Transverse colon (tissue), 4 donors: ENCODE measurements around the gene PDE9A. TPM values are rescaled to one million over a fixed set of nuclear protein-coding genes. Genes with fewer than 3 reads are reported as not detected.
A peak's percentile ranks its signal among the peaks of the same experiment; 100 is the strongest.

Experiments
- DNase-seq: peaks from one replicate; pipeline ENCODE4 v3.0.0-alpha.2; 2019
- H3K27ac ChIP-seq, 4 donors: fragments of 200-600 bp; sonication (generic); 2 replicates each; pipeline ENCODE4 v1.5.1; 2016 to 2018; ENCODE audit warnings: inconsistent platforms in 4 of 4
- H3K27me3 ChIP-seq: fragments of 200-600 bp; sonication (generic); 2 replicates; pipeline ENCODE4 v1.5.1; 2017; ENCODE audit warnings: inconsistent platforms
- H3K36me3 ChIP-seq, 4 donors: fragments of 200-600 bp; sonication (generic); 2 replicates each; pipeline ENCODE4 v1.5.1; 2017 to 2019; ENCODE audit warnings: inconsistent platforms in 4 of 4
- H3K4me1 ChIP-seq, 4 donors: fragments of 200-600 bp; sonication (generic); 2 replicates each; pipeline ENCODE4 v1.5.1; 2017 to 2020; ENCODE audit warnings: inconsistent platforms in 4 of 4
- H3K4me3 ChIP-seq, 4 donors: fragments of 200-600 bp; sonication (generic); 1 replicate in 1 of 4; 2 replicates in 3 of 4; pipeline versions ENCODE4 v1.5.1 to v1.6.1; 2017 to 2019; ENCODE audit warnings: inconsistent platforms in 4 of 4
- H3K9me3 ChIP-seq, 2 donors: fragments of 200-600 bp; sonication (generic); 2 replicates each; pipeline ENCODE4 v1.5.1; 2017 to 2019; ENCODE audit warnings: inconsistent platforms in 2 of 2
- CTCF ChIP-seq, 5 experiments: fragments of 200-600 bp in 3 of 5; fragments of 450-650 bp in 2 of 5; sonication (generic) in 3 of 5; IDR thresholded peaks; 1 replicate in 2 of 5; 2 replicates in 3 of 5; pipeline ENCODE4 v1.5.1; 2016 to 2017; ENCODE audit warnings: antibody characterized with exemption in 5 of 5, inconsistent platforms in 3 of 5, mild to moderate bottlenecking in 2 of 5, moderate library complexity in 1 of 5
- EP300 ChIP-seq: sonication (generic); formaldehyde crosslinking; IDR thresholded peaks from one replicate; pipeline ENCODE4 v1.6.1; 2017; ENCODE audit warnings: antibody characterized with exemption, low read depth
- POLR2A ChIP-seq: fragments of 450-650 bp; IDR thresholded peaks from one replicate; pipeline ENCODE4 v1.6.1; 2016; ENCODE audit warnings: antibody characterized with exemption, mild to moderate bottlenecking, moderate library complexity
- POLR2AphosphoS5 ChIP-seq, 3 donors: sonication (generic); formaldehyde crosslinking; IDR thresholded peaks; one replicate each; pipeline ENCODE4 v1.6.1; 2016; ENCODE audit warnings: antibody characterized with exemption in 3 of 3
- WGBS, 2 donors: methylation state at CpG; one replicate each; pipeline ENCODE4 v1.1.5; 2018; ENCODE audit warnings: low coverage in 1 of 2; 5-methylcytosine and 5-hydroxymethylcytosine counted together
- in situ Hi-C, 4 donors: fragments of 200-750 bp; cut with MboI; loops; one replicate each; pipeline versions ENCODE4 v1.15.0 to v1.15.1; 2017; ENCODE audit warnings: low sequenced_read_pairs in 3 of 4, low pct_ligation_motif_present in 1 of 4, low pct_unique_long_range_greater_than_20kb in 1 of 4
- intact Hi-C: fragments of 100-400 bp; cut with DNase I; formaldehyde crosslinking; loops from one replicate; pipeline ENCODE4 v1.15.1; 2023; ENCODE audit warnings: low total_unique reads
- total RNA-seq, 4 donors: library from RNA; depleted of rRNA; stranded (reverse); fragments of >200 nt; gene quantifications; one replicate each; pipeline ENCODE4 v1.1.0, GENCODE V29; 2016

Gene PDE9A
- total RNA-seq, 4 donors from 2014 or later: 65.7 to 673 (median 364) TPM

GRCh38 chr21:42666023-42666747 lies 12.8 kb downstream of the PDE9A start:
- no peaks in the 10 kb centered on the region for H3K27me3 ChIP-seq
- H3K4me1 ChIP-seq: peaks cover 0 to 41% (median 25%) of the 10 kb centered on the region in 4 donors
- H3K4me3 ChIP-seq: no peak overlapping the region
- intact Hi-C loops (no loop called here), in situ Hi-C loops (no loop called here)
- DNase-seq: peak; percentile 33
- peak overlapping the region in 3 of 4 donors; percentile 63 to 77 (median 64) for H3K27ac ChIP-seq
- TF ChIP-seq CTCF (IDR thresholded peaks at IDR 0.05): no peak
- no peak for TF ChIP-seq POLR2A
- no peak for TF ChIP-seq POLR2AphosphoS5 (IDR thresholded peaks at IDR 0.05)
- TF ChIP-seq EP300: no peak
- H3K36me3 ChIP-seq: no peaks in the 10 kb centered on the region
- H3K9me3 ChIP-seq: no peaks in the 10 kb centered on the region
- 68 to 73% methylated on average over 3 to 19 of the region's 30 CpGs for WGBS, 2 donors

GRCh38 chr21:42666925-42667324 lies 13.5 kb downstream of the PDE9A start:
- peaks cover 0 to 46% (median 25%) of the 10 kb centered on the region in 4 donors for H3K4me1 ChIP-seq
- no peaks in the 10 kb centered on the region for H3K27me3 ChIP-seq
- in situ Hi-C loops: no loop called here
- intact Hi-C loops: no loop called here
- no peak overlapping the region for H3K4me3 ChIP-seq
- H3K9me3 ChIP-seq: no peaks in the 10 kb centered on the region
- no peak for DNase-seq
- TF ChIP-seq POLR2AphosphoS5 (IDR thresholded peaks at IDR 0.05) (no peak), EP300 (no peak), POLR2A (no peak), CTCF (IDR thresholded peaks at IDR 0.05) (no peak)
- H3K27ac ChIP-seq: peak overlapping the region in 3 of 4 donors; percentile 63 to 77 (median 64)
- H3K36me3 ChIP-seq: no peaks in the 10 kb centered on the region
- 83% methylated on average over 11 of the region's 11 CpGs; no CpG with 5 or more reads in 1 of the 2 donors for WGBS, 2 donors

GRCh38 chr21:42668298-42668992 lies 15.0 kb downstream of the PDE9A start:
- Histone ChIP-seq H3K36me3 (no peaks in the 10 kb centered on the region), H3K9me3 (no peaks in the 10 kb centered on the region), H3K4me3 (no peak overlapping the region), H3K27ac (peak overlapping the region; percentile 8 to 77 (median 56)), H3K27me3 (no peaks in the 10 kb centered on the region), H3K4me1 (peaks cover 0 to 53% (median 28%) of the 10 kb centered on the region in 4 donors)
- 63 to 74% methylated on average over 17 to 34 of the region's 34 CpGs for WGBS, 2 donors
- in situ Hi-C loops (no loop called here), intact Hi-C loops (no loop called here)
- TF ChIP-seq POLR2AphosphoS5 (IDR thresholded peaks at IDR 0.05) (no peak), EP300 (no peak), CTCF (IDR thresholded peaks at IDR 0.05) (no peak), POLR2A (no peak)
- DNase-seq: no peak

- DNase-seq: no peak
- H3K9me3 ChIP-seq: no peaks in the 10 kb centered on the region
- TF ChIP-seq POLR2A (no peak), CTCF (IDR thresholded peaks at IDR 0.05) (peak in 2 of 5 experiments; percentile 18)
- peaks cover 0 to 56% (median 28%) of the 10 kb centered on the region in 4 donors for H3K4me1 ChIP-seq
- intact Hi-C loops: no loop called here
- H3K36me3 ChIP-seq: no peaks in the 10 kb centered on the region
- no peaks in the 10 kb centered on the region for H3K27me3 ChIP-seq
- in situ Hi-C loops: no loop called here
- no peak overlapping the region for H3K4me3 ChIP-seq
- H3K27ac ChIP-seq: peak overlapping the region; percentile 8 to 77 (median 56)
- 39 to 51% methylated on average over 5 to 13 of the region's 13 CpGs for WGBS, 2 donors
These were observed 15.6 kb downstream of the PDE9A start for GRCh38 chr21:42669041-42669440.
